ENCODE measurements around the gene CDH3.
A peak's percentile ranks its signal among the peaks of the same experiment; 100 is the strongest.

The CDH3 gene

GRCh38 chr16:68719993-68720489 is 74.9 kb downstream of the CDH3 start:
- Histone ChIP-seq H3K4me3 (ENCODE audit: extremely low read depth, insufficient read depth, low read length, poor library complexity, severe bottlenecking) (no peak overlapping the region), H3K27ac (ENCODE audit: low read depth, low read length, severe bottlenecking) (no peak overlapping the region), H3K36me3 (ENCODE audit: control insufficient read depth, insufficient read depth, low read length) (no peaks in the 10 kb centered on the region), H3K9me3 (ENCODE audit: control insufficient read depth, low read length) (no peaks in the 10 kb centered on the region), H3K4me1 (ENCODE audit: control insufficient read depth, insufficient read depth, low read length, poor library complexity, severe bottlenecking) (no peaks in the 10 kb centered on the region)
- WGBS, 2 experiments (ENCODE audit: insufficient coverage in 2 of 2), result 100% methylated on average over 1 of the region's 2 CpGs

GRCh38 chr16:68722119-68723024 is 77.3 kb downstream of the CDH3 start:
- 75% methylated on average over 6 to 8 of the region's 12 CpGs for WGBS, 2 experiments (ENCODE audit: insufficient coverage in 2 of 2)
- no peaks in the 10 kb centered on the region for H3K36me3 ChIP-seq (ENCODE audit: control insufficient read depth, insufficient read depth, low read length)
- H3K9me3 ChIP-seq (ENCODE audit: control insufficient read depth, low read length), result no peaks in the 10 kb centered on the region
- no peaks in the 10 kb centered on the region for H3K4me1 ChIP-seq (ENCODE audit: control insufficient read depth, insufficient read depth, low read length, poor library complexity, severe bottlenecking)
- no peak overlapping the region for H3K4me3 ChIP-seq (ENCODE audit: extremely low read depth, insufficient read depth, low read length, poor library complexity, severe bottlenecking)
- no peak overlapping the region for H3K27ac ChIP-seq (ENCODE audit: low read depth, low read length, severe bottlenecking)

- Histone ChIP-seq H3K9me3 (ENCODE audit: control insufficient read depth, low read length) (no peaks in the 10 kb centered on the region), H3K27ac (ENCODE audit: low read depth, low read length, severe bottlenecking) (no peak overlapping the region), H3K4me3 (ENCODE audit: extremely low read depth, insufficient read depth, low read length, poor library complexity, severe bottlenecking) (no peak overlapping the region), H3K36me3 (ENCODE audit: control insufficient read depth, insufficient read depth, low read length) (no peaks in the 10 kb centered on the region), H3K4me1 (ENCODE audit: control insufficient read depth, insufficient read depth, low read length, poor library complexity, severe bottlenecking) (no peaks in the 10 kb centered on the region)
- 90 to 100% methylated on average over 1 to 2 of the region's 3 CpGs for WGBS, 2 experiments (ENCODE audit: insufficient coverage in 2 of 2)
These were observed 79.7 kb downstream of the CDH3 start for GRCh38 chr16:68724797-68725196.

- H3K36me3 ChIP-seq (ENCODE audit: control insufficient read depth, insufficient read depth, low read length), result no peaks in the 10 kb centered on the region
These were observed 83.4 kb downstream of the CDH3 start for GRCh38 chr16:68728523-68728922.

GRCh38 chr16:68731637-68732036 is 86.5 kb downstream of the CDH3 start:
- Histone ChIP-seq H3K36me3 (ENCODE audit: control insufficient read depth, insufficient read depth, low read length) (no peaks in the 10 kb centered on the region), H3K4me3 (ENCODE audit: extremely low read depth, insufficient read depth, low read length, poor library complexity, severe bottlenecking) (no peak overlapping the region), H3K27ac (ENCODE audit: low read depth, low read length, severe bottlenecking) (no peak overlapping the region), H3K9me3 (ENCODE audit: control insufficient read depth, low read length) (no peaks in the 10 kb centered on the region), H3K4me1 (ENCODE audit: control insufficient read depth, insufficient read depth, low read length, poor library complexity, severe bottlenecking) (peaks cover 14% of the 10 kb centered on the region)
- no CpG with 5 or more reads among the region's 3 CpGs for WGBS, 2 experiments (ENCODE audit: insufficient coverage in 2 of 2)

More at GRCh38 chr16:68728523-68728922, 83.4 kb downstream of the CDH3 start:
- Histone ChIP-seq H3K9me3 (ENCODE audit: control insufficient read depth, low read length) (no peaks in the 10 kb centered on the region), H3K27ac (ENCODE audit: low read depth, low read length, severe bottlenecking) (no peak overlapping the region), H3K4me1 (ENCODE audit: control insufficient read depth, insufficient read depth, low read length, poor library complexity, severe bottlenecking) (peaks cover 14% of the 10 kb centered on the region), H3K4me3 (ENCODE audit: extremely low read depth, insufficient read depth, low read length, poor library complexity, severe bottlenecking) (no peak overlapping the region)
- WGBS, 2 experiments (ENCODE audit: insufficient coverage in 2 of 2), result 89 to 100% methylated on average over 2 of the region's 4 CpGs

GRCh38 chr16:68732042-68732680 is 87.1 kb downstream of the CDH3 start:
- H3K4me1 ChIP-seq (ENCODE audit: control insufficient read depth, insufficient read depth, low read length, poor library complexity, severe bottlenecking), result peaks cover 14% of the 10 kb centered on the region
- no peaks in the 10 kb centered on the region for H3K36me3 ChIP-seq (ENCODE audit: control insufficient read depth, insufficient read depth, low read length)
- no peak overlapping the region for H3K4me3 ChIP-seq (ENCODE audit: extremely low read depth, insufficient read depth, low read length, poor library complexity, severe bottlenecking)
- WGBS, 2 experiments (ENCODE audit: insufficient coverage in 2 of 2), result 25 to 37% methylated on average over 7 of the region's 8 CpGs
- H3K9me3 ChIP-seq (ENCODE audit: control insufficient read depth, low read length), result no peaks in the 10 kb centered on the region
- H3K27ac ChIP-seq (ENCODE audit: low read depth, low read length, severe bottlenecking), result peak overlapping the region; percentile 62

GRCh38 chr16:68732741-68733399 is 87.8 kb downstream of the CDH3 start:
- Histone ChIP-seq H3K36me3 (ENCODE audit: control insufficient read depth, insufficient read depth, low read length) (no peaks in the 10 kb centered on the region), H3K9me3 (ENCODE audit: control insufficient read depth, low read length) (no peaks in the 10 kb centered on the region), H3K4me3 (ENCODE audit: extremely low read depth, insufficient read depth, low read length, poor library complexity, severe bottlenecking) (no peak overlapping the region), H3K4me1 (ENCODE audit: control insufficient read depth, insufficient read depth, low read length, poor library complexity, severe bottlenecking) (peaks cover 14% of the 10 kb centered on the region), H3K27ac (ENCODE audit: low read depth, low read length, severe bottlenecking) (peak overlapping the region; percentile 62)
- 0 to 70% methylated on average over 2 of the region's 4 CpGs for WGBS, 2 experiments (ENCODE audit: insufficient coverage in 2 of 2)

- Histone ChIP-seq H3K36me3 (ENCODE audit: control insufficient read depth, insufficient read depth, low read length) (no peaks in the 10 kb centered on the region), H3K4me1 (ENCODE audit: control insufficient read depth, insufficient read depth, low read length, poor library complexity, severe bottlenecking) (peaks cover 14% of the 10 kb centered on the region), H3K4me3 (ENCODE audit: extremely low read depth, insufficient read depth, low read length, poor library complexity, severe bottlenecking) (no peak overlapping the region), H3K27ac (ENCODE audit: low read depth, low read length, severe bottlenecking) (no peak overlapping the region), H3K9me3 (ENCODE audit: control insufficient read depth, low read length) (no peaks in the 10 kb centered on the region)
- WGBS, 2 experiments (ENCODE audit: insufficient coverage in 2 of 2), result 90 to 92% methylated on average over 6 to 8 of the region's 9 CpGs
These were observed 88.5 kb downstream of the CDH3 start for GRCh38 chr16:68733570-68733969.

GRCh38 chr16:68734782-68735181 is 89.7 kb downstream of the CDH3 start:
- WGBS, 2 experiments (ENCODE audit: insufficient coverage in 2 of 2), result 100% methylated on average over 1 of the region's 2 CpGs; no CpG with 5 or more reads in 1 of the 2 experiments
- Histone ChIP-seq H3K4me1 (ENCODE audit: control insufficient read depth, insufficient read depth, low read length, poor library complexity, severe bottlenecking) (peaks cover 14% of the 10 kb centered on the region), H3K4me3 (ENCODE audit: extremely low read depth, insufficient read depth, low read length, poor library complexity, severe bottlenecking) (no peak overlapping the region), H3K27ac (ENCODE audit: low read depth, low read length, severe bottlenecking) (no peak overlapping the region), H3K9me3 (ENCODE audit: control insufficient read depth, low read length) (no peaks in the 10 kb centered on the region), H3K36me3 (ENCODE audit: control insufficient read depth, insufficient read depth, low read length) (no peaks in the 10 kb centered on the region)

- 90 to 95% methylated on average over 7 to 12 of the region's 12 CpGs for WGBS, 2 experiments (ENCODE audit: insufficient coverage in 2 of 2)
- Histone ChIP-seq H3K36me3 (ENCODE audit: control insufficient read depth, insufficient read depth, low read length) (no peaks in the 10 kb centered on the region), H3K9me3 (ENCODE audit: control insufficient read depth, low read length) (no peaks in the 10 kb centered on the region)
These were observed 91.5 kb downstream of the CDH3 start for GRCh38 chr16:68736561-68736960.

More at GRCh38 chr16:68736561-68736960, 91.5 kb downstream of the CDH3 start:
- peaks cover 14% of the 10 kb centered on the region for H3K4me1 ChIP-seq (ENCODE audit: control insufficient read depth, insufficient read depth, low read length, poor library complexity, severe bottlenecking)
- H3K27ac ChIP-seq (ENCODE audit: low read depth, low read length, severe bottlenecking), result no peak overlapping the region
- H3K4me3 ChIP-seq (ENCODE audit: extremely low read depth, insufficient read depth, low read length, poor library complexity, severe bottlenecking), result no peak overlapping the region

Data from mesodermal cell (in vitro differentiated cells).